D721Med (cell line): ENCODE results near the gene P2RY11.

Experiments used
- DNase-seq: peaks from one replicate; pipeline ENCODE4 v3.0.0; 2011; ENCODE audit warnings: low spot score; ENCODE audit not compliant: insufficient read length
- FAIRE-seq: peaks from 2 replicates; lab custom pipeline; 2011; peaks lifted over from hg19 to GRCh38; lab: Jason Lieb, UNC
- TF ChIP-seq, protein P1 (sequence below): IDR thresholded peaks from 2 replicates; pipeline ENCODE4 v1.5.1; 2012; ENCODE audit warnings: mild to moderate bottlenecking, control low read depth; ENCODE audit not compliant: insufficient read depth; ENCODE audit errors: missing control alignments

P2RY11 gene

DNA sequence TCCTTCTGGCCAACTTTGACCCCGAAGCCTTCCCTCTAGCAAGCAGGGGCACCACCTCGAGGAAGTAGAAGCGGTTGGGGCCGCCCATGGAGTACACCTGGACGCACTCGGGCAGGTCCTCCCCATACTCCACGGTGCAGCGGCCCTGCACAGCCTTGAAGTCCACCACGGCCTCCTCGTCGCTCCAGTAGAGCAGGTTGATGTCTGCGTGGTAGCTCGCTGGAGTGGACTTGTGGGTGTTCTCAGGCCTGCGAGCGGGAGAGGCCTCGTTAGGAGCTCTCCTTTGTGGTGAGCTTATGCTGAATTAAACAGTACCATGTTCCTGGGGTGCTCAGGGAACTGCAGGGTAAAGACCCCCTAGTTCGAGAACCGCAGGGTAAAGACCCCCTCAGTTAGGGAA is 30.5 kb downstream of the P2RY11 start:
- TF ChIP-seq, protein P1, sequence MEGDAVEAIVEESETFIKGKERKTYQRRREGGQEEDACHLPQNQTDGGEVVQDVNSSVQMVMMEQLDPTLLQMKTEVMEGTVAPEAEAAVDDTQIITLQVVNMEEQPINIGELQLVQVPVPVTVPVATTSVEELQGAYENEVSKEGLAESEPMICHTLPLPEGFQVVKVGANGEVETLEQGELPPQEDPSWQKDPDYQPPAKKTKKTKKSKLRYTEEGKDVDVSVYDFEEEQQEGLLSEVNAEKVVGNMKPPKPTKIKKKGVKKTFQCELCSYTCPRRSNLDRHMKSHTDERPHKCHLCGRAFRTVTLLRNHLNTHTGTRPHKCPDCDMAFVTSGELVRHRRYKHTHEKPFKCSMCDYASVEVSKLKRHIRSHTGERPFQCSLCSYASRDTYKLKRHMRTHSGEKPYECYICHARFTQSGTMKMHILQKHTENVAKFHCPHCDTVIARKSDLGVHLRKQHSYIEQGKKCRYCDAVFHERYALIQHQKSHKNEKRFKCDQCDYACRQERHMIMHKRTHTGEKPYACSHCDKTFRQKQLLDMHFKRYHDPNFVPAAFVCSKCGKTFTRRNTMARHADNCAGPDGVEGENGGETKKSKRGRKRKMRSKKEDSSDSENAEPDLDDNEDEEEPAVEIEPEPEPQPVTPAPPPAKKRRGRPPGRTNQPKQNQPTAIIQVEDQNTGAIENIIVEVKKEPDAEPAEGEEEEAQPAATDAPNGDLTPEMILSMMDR: no peak
- DNase-seq (peak; percentile 13), FAIRE-seq (no peak)

DNA sequence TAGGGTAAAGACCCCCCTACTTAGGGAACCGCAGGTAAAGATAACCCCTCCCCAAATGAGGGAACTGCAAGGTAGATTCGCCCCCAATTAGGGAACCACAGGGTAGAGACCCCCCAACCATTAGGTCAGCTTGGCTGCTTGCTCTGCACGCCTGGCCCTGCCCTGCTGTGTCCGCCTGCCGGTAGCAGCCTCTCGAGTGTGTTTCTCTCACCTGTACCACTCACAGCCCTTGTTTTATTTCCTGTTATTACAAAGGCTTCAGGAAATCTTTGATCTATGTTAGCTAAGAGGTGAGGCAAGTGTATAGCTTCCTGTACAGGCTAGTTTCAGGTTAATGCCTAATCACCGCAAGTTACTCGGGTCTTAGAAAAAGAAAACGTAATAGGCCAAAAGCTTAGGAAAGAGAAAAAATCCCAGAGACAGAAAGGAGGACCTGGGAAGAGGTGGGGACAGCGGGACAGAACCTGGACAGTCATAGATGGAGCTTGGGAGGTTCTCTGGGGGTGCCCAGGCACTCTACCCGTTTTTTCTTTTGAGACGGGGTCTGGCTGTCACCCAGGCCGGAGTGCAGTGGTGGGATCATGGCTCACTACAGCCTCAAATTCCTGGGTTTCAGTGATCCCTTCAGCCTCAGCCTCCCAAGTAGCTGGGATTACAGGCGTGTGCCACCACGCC is 31.3 kb downstream of the P2RY11 start:
- TF ChIP-seq, protein P1: no peak
- FAIRE-seq (no peak), DNase-seq (peak; percentile 7)

DNA sequence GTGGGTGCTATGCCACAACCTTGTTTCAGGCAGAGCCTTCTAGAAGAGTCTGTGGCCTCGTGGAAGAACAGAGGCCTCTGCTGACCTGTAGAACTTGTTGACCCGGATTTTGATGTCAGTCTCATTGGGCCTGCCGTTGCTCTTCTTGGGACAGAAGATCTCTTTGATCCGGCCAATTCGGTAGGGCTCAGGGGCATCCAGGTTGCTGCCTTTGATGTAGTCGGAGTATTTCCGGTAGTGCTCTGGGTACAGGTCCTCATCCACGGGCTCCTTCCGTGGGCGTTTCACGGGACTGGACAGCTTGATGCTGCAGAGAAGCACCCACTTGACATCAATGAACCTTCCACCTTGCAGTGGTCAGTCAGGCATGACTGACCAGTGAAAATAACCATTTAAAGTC is 32.2 kb downstream of the P2RY11 start:
- TF ChIP-seq, protein P1: no peak
- DNase-seq (peak; percentile 2), FAIRE-seq (no peak)

DNA sequence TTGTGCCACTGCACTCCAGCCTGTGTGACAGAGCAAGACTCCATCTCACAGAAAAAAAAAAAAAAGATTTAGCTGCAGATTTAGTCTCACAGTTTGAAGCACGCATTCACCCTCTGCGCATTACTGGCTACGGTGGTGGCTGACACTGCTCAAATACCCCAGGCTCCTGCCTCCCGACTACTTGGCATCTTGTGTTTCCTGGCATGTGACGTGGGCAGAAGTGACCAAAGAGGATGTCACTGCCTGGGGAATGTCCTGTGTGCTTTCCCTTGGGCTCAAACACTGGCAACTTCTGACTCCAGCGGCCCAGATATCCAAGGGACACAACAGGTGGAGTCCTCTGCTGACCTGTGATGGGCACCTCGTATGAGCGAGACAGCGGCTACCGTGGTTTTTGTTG is 32.9 kb downstream of the P2RY11 start:
- DNase-seq (peak; percentile 5), FAIRE-seq (no peak)
- TF ChIP-seq, protein P1: no peak

DNA sequence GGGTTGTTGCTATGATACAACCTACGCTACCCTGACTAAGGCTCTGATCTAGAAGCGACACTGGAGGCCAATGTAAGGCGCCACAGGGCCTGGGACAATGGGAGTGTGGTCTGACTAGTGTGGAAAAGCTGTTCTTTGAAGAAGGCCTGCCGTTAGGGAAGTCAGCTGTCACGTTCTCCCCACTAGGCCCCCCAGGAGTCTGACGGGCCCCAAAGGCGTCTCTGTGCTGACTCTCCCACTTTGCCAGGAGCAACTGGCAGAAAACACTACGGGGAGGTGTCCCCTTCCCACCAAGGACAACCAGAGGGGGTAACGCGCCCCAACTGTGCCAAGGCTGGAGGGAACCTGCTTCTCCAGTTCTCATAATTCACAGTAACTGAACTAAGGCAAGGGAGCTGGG is 33.5 kb downstream of the P2RY11 start:
- TF ChIP-seq, protein P1: no peak
- FAIRE-seq (no peak), DNase-seq (peak; percentile 1)

DNA sequence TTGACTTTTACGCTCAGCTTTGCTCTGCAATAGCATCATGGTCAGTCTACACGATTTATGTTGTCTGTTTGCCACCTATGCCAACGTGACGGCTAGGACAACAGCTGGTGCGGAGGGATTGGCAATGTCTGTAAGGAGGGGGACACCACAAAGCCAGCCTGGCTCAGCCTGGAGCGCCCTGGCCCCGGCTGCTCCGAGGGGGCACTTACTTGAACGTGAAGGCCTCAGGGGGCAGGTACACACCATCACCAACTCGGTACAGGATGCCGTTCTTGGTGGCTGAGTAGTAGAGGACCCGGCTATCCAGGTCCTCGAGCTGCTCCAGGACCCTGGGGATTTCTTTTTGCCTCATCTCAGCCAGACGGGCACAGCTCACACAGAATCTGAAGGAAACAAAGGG is 34.6 kb downstream of the P2RY11 start:
- DNase-seq: peak; percentile 1
- FAIRE-seq: no peak
- TF ChIP-seq, protein P1: no peak

DNA sequence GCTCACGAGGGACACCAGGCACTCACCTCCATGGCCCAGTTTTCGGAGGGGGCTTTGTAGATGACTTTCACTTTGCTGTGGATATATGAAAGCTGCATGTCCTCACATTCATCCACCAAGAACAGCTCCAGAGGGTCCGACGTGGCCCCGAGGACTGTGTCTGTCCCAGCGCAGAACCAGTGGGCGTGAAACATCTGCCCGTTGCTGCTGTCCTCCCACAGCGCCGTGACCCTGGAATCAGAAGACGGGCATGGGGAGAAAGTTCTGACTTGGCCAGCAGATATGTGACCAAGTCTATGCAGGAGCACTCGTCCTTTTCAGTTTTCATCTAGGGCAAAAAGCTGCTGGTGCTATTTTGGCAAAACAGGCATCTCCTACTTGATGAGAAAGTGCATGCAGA is 37.9 kb downstream of the P2RY11 start:
- DNase-seq (no peak), FAIRE-seq (no peak)
- TF ChIP-seq, protein P1: no peak
